Keratinocyte (primary cell): Measurements from ENCODE around the gene SRPX. TPM values are rescaled to one million over a fixed set of nuclear protein-coding genes. Genes with fewer than 3 reads are reported as not detected.

Experiments
- DNase-seq: peaks from one replicate; pipeline ENCODE4 v3.0.0-alpha.2; 2011; ENCODE audit warnings: low read depth, missing footprints, low spot score
- FAIRE-seq: peaks from 2 replicates; lab custom pipeline; 2011; peaks lifted over from hg19 to GRCh38; lab: Jason Lieb, UNC
- H2AFZ ChIP-seq: 2 replicates; pipeline ENCODE4 v1.6.0; 2012; ENCODE audit warnings: low read length, control low read depth, inconsistent platforms; ENCODE audit not compliant: control insufficient read depth
- H3K27ac ChIP-seq: 2 replicates; pipeline ENCODE4 v1.5.1; 2011; ENCODE audit warnings: low read length; ENCODE audit not compliant: control insufficient read depth, insufficient read depth
- H3K27me3 ChIP-seq: 3 replicates; pipeline ENCODE4 v1.6.0; 2011; ENCODE audit warnings: low read length; ENCODE audit not compliant: control insufficient read depth, insufficient read depth; ENCODE audit errors: extremely low read depth
- H3K36me3 ChIP-seq, 2 experiments: 2 replicates in 1 of 2; 3 replicates in 1 of 2; pipeline ENCODE4 v1.5.1; 2011; ENCODE audit warnings: low read length in 2 of 2, mild to moderate bottlenecking in 1 of 2; ENCODE audit not compliant: control insufficient read depth in 2 of 2, insufficient read depth in 2 of 2; ENCODE audit errors: extremely low read depth in 1 of 2
- H3K4me1 ChIP-seq: 3 replicates; pipeline ENCODE4 v1.5.1; 2011; ENCODE audit warnings: low read length; ENCODE audit not compliant: control insufficient read depth, insufficient read depth; ENCODE audit errors: extremely low read depth
- H3K4me2 ChIP-seq: 3 replicates; pipeline ENCODE4 v1.6.0; 2011; ENCODE audit warnings: low read depth, low read length; ENCODE audit not compliant: control insufficient read depth, insufficient read depth; ENCODE audit errors: extremely low read depth
- H3K4me3 ChIP-seq, 3 experiments: fragments of 200-600 bp in 1 of 3; sonication (generic) in 1 of 3; 2 replicates in 2 of 3; 3 replicates in 1 of 3; pipeline ENCODE4 v1.5.1; 2011 to 2016; ENCODE audit warnings: low read length in 3 of 3, mild to moderate bottlenecking in 3 of 3, control low read depth in 2 of 3, inconsistent platforms in 1 of 3, low read depth in 1 of 3, mixed read lengths in 1 of 3, mixed run types in 1 of 3, moderate library complexity in 1 of 3; ENCODE audit not compliant: control insufficient read depth in 2 of 3, insufficient read depth in 2 of 3; ENCODE audit errors: extremely low read depth in 1 of 3
- H3K79me2 ChIP-seq: 2 replicates; pipeline ENCODE4 v1.6.0; 2012; ENCODE audit warnings: low read length; ENCODE audit not compliant: control insufficient read depth, insufficient read depth
- H3K9ac ChIP-seq: 3 replicates; pipeline ENCODE4 v1.6.0; 2011; ENCODE audit warnings: low read length; ENCODE audit not compliant: control insufficient read depth, insufficient read depth; ENCODE audit errors: extremely low read depth
- H3K9me1 ChIP-seq: 3 replicates; pipeline ENCODE4 v1.6.0; 2011; ENCODE audit warnings: low read length; ENCODE audit not compliant: control insufficient read depth, insufficient read depth; ENCODE audit errors: extremely low read depth
- H3K9me3 ChIP-seq: 2 replicates; pipeline ENCODE4 v1.5.1; 2012; ENCODE audit warnings: low read depth, low read length; ENCODE audit not compliant: control insufficient read depth
- H4K20me1 ChIP-seq: 3 replicates; pipeline ENCODE4 v1.6.0; 2011; ENCODE audit warnings: low read length; ENCODE audit not compliant: control insufficient read depth, insufficient read depth; ENCODE audit errors: extremely low read depth
- EZH2 ChIP-seq: IDR thresholded peaks from one replicate; pipeline ENCODE4 v1.6.1; 2012; ENCODE audit warnings: inconsistent platforms, mild to moderate bottlenecking, low read length, moderate library complexity
- dilution Hi-C: fragments of 300-500 bp; cut with MboI; formaldehyde crosslinking; loops from one replicate; pipeline ENCODE4 v1.7.0; 2020; ENCODE audit warnings: low sequenced_read_pairs; ENCODE audit not compliant: extremely low pct_ligation_motif_present
- polyA plus RNA-seq, 5 experiments: library from polyadenylated mRNA; depleted of rRNA in 3 of 5; stranded (reverse) in 3 of 5; stranded (forward) in 1 of 5; unstranded in 1 of 5; fragments of >200 nt; gene quantifications; 1 replicate in 1 of 5; 2 replicates in 3 of 5; 3 replicates in 1 of 5; pipeline versions ENCODE4 v1.2.1 to v1.2.3, GENCODE V29; 2011 to 2012; ENCODE audit warnings: missing spikeins in 2 of 5, low read depth in 1 of 5, low replicate concordance in 1 of 5
- TF ChIP-seq, protein P1 (sequence below), 3 experiments: IDR thresholded peaks in 1 of 3; conservative IDR thresholded peaks in 1 of 3; optimal IDR thresholded peaks in 1 of 3; 2 replicates in 2 of 3; 3 replicates in 1 of 3; pipeline versions ENCODE3 to v1.5.1; 2011; ENCODE audit warnings: low read length in 3 of 3, mild to moderate bottlenecking in 3 of 3, moderate library complexity in 2 of 3, control low read depth in 1 of 3, inconsistent platforms in 1 of 3; ENCODE audit not compliant: insufficient read depth in 2 of 3; ENCODE audit errors: extremely low read depth in 1 of 3

Gene SRPX
- polyA plus RNA-seq, 1 donor (not counting 4 experiments of a cell fraction or from before 2014, with no cell fraction given), result 53.8 TPM

DNA sequence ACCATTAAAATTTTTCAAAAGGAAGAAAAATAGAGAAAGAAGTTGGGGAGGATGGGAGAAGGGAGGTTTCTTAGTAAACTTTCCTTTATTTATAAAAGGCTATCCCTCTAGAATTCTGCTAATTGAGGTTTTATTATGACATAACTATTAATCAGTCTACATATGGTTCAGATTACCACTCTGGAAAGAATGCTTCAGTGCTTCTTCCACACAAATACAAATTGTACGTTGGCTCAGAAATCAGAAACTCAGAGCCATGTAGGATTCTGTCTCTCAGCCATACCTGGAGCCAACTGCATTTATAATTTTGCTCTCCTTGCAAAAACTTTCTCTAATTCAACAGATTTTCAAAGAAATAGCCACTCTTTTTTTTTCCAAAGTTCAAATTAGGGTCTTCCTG, 37.1 kb downstream of the SRPX start:
- Histone ChIP-seq H3K9me3 (no peaks in the 10 kb centered on the region), H3K4me1 (no peaks in the 10 kb centered on the region), H3K9me1 (no peaks in the 10 kb centered on the region), H3K4me2 (no peak overlapping the region), H2AFZ (no peak overlapping the region), H3K27me3 (no peaks in the 10 kb centered on the region), H3K4me3 (no peak overlapping the region), H3K36me3 (no peaks in the 10 kb centered on the region), H3K27ac (no peak overlapping the region), H3K9ac (no peak overlapping the region), H4K20me1 (no peaks in the 10 kb centered on the region), H3K79me2 (peaks cover 2% of the 10 kb centered on the region)
- no peak for FAIRE-seq
- TF ChIP-seq, protein P1, sequence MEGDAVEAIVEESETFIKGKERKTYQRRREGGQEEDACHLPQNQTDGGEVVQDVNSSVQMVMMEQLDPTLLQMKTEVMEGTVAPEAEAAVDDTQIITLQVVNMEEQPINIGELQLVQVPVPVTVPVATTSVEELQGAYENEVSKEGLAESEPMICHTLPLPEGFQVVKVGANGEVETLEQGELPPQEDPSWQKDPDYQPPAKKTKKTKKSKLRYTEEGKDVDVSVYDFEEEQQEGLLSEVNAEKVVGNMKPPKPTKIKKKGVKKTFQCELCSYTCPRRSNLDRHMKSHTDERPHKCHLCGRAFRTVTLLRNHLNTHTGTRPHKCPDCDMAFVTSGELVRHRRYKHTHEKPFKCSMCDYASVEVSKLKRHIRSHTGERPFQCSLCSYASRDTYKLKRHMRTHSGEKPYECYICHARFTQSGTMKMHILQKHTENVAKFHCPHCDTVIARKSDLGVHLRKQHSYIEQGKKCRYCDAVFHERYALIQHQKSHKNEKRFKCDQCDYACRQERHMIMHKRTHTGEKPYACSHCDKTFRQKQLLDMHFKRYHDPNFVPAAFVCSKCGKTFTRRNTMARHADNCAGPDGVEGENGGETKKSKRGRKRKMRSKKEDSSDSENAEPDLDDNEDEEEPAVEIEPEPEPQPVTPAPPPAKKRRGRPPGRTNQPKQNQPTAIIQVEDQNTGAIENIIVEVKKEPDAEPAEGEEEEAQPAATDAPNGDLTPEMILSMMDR (optimal IDR thresholded peaks at IDR 0.05 in 1 of 3, IDR thresholded peaks at IDR 0.05 in 1 of 3, conservative IDR thresholded peaks at IDR 0.05 in 1 of 3; ENCODE audit: extremely low read depth in 1 of 3, insufficient read depth in 2 of 3, low read length in 3 of 3), result no peak
- no peak for TF ChIP-seq EZH2
- dilution Hi-C loops, result no loop called here
- DNase-seq, result no peak

DNA sequence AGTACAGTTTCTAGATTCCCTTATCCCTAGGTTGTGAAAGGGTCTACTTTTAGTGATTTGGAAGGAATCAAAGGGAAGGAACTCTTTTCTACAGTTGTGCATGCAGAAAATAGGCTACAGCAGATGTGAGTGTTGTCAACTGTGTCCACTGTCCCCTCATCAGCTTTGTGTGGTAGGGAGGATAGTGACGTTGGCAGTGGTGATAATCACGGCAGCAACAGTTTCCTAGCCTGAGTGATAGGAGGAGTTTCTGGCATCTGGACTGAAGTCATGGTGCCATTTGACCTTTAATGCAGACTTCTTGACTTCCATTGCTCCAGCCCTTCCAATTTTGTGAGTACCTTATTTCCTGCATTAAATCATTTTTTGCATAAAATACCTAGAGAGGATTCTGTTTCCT, 39.3 kb downstream of the SRPX start:
- dilution Hi-C loops, result no loop called here
- H3K9ac ChIP-seq, result no peak overlapping the region
- no peaks in the 10 kb centered on the region for H4K20me1 ChIP-seq
- no peak overlapping the region for H3K27ac ChIP-seq
- TF ChIP-seq, protein P1 (optimal IDR thresholded peaks at IDR 0.05 in 1 of 3, IDR thresholded peaks at IDR 0.05 in 1 of 3, conservative IDR thresholded peaks at IDR 0.05 in 1 of 3; ENCODE audit: extremely low read depth in 1 of 3, insufficient read depth in 2 of 3, low read length in 3 of 3), result no peak
- no peak for TF ChIP-seq EZH2
- no peaks in the 10 kb centered on the region for H3K36me3 ChIP-seq
- H3K27me3 ChIP-seq, result no peaks in the 10 kb centered on the region
- no peak overlapping the region for H2AFZ ChIP-seq
- H3K9me1 ChIP-seq, result no peaks in the 10 kb centered on the region
- H3K9me3 ChIP-seq, result no peaks in the 10 kb centered on the region
- H3K4me2 ChIP-seq, result no peak overlapping the region
- no peak overlapping the region for H3K4me3 ChIP-seq
- no peak for FAIRE-seq
- DNase-seq, result no peak
- H3K79me2 ChIP-seq, result peaks cover 2% of the 10 kb centered on the region
- H3K4me1 ChIP-seq, result no peaks in the 10 kb centered on the region
